WTC11 (cell line): ENCODE measurements around the gene EHD1. TPM values are rescaled to one million over a fixed set of nuclear protein-coding genes. Genes with fewer than 3 reads are reported as not detected.

Experiments used
- ATAC-seq: fragments of 200-7000 bp; cut with Tn5 transposase; 2 replicates; pipeline ENCODE4 v1.10.0; 2021; ENCODE audit warnings: mild to moderate bottlenecking, moderate library complexity
- CTCF ChIA-PET: fragments of 300-600 bp; sonication (Branson Sonifier 250); formaldehyde crosslinking; loops from one replicate; lab custom pipeline; 2021; ENCODE audit warnings: antibody characterized with exemption; lab: Charles Lee
- POLR2A ChIA-PET: fragments of 350-600 bp; sonication (Branson Sonifier 250); formaldehyde crosslinking; loops from one replicate; lab custom pipeline; 2021; ENCODE audit warnings: antibody characterized with exemption; lab: Charles Lee
- DNase-seq: peaks from one replicate; pipeline ENCODE4 v3.0.0; 2021; ENCODE audit warnings: low spot score
- H3K27ac Mint-ChIP-seq: 2 replicates; pipeline ENCODE4 v1.8.0; 2021; ENCODE audit warnings: mixed read lengths
- H3K27me3 Mint-ChIP-seq: 2 replicates; pipeline ENCODE4 v1.8.0; 2021; ENCODE audit warnings: low read depth, mild to moderate bottlenecking, moderate library complexity, mixed read lengths
- H3K36me3 Mint-ChIP-seq: 2 replicates; pipeline ENCODE4 v1.8.0; 2021; ENCODE audit warnings: mixed read lengths
- H3K4me1 Mint-ChIP-seq: 2 replicates; pipeline ENCODE4 v1.8.0; 2022; ENCODE audit warnings: mixed read lengths
- H3K4me3 Mint-ChIP-seq: 2 replicates; pipeline ENCODE4 v1.8.0; 2021; ENCODE audit warnings: mild to moderate bottlenecking, moderate library complexity, mixed read lengths
- H3K9me3 Mint-ChIP-seq: 2 replicates; pipeline ENCODE4 v1.8.0; 2021; ENCODE audit warnings: mixed read lengths
- ATF3 ChIP-seq: sonication (generic); formaldehyde crosslinking; conservative IDR thresholded peaks from 2 replicates; pipeline ENCODE4 v1.8.1; 2022; ENCODE audit warnings: mild to moderate bottlenecking, missing genetic modification reagents
- CREM ChIP-seq: sonication (generic); formaldehyde crosslinking; IDR thresholded peaks from 2 replicates; pipeline ENCODE4 v1.8.1; 2022; ENCODE audit warnings: mild to moderate bottlenecking, missing genetic modification reagents, moderate library complexity
- ELF4 ChIP-seq: sonication (generic); formaldehyde crosslinking; IDR thresholded peaks from 2 replicates; pipeline ENCODE4 v1.8.1; 2022; ENCODE audit warnings: low read depth, mild to moderate bottlenecking, moderate library complexity, missing genetic modification reagents
- IRF1 ChIP-seq: sonication (generic); formaldehyde crosslinking; IDR thresholded peaks from 2 replicates; pipeline ENCODE4 v1.8.0; 2023; ENCODE audit warnings: missing genetic modification reagents
- MXD4 ChIP-seq: fragments of 250-450 bp; sonication (Bioruptor Pico); IDR thresholded peaks from 2 replicates; pipeline ENCODE4 v1.8.0; 2021; ENCODE audit warnings: mild to moderate bottlenecking, moderate library complexity, borderline replicate concordance
- NFYB ChIP-seq: sonication (generic); formaldehyde crosslinking; conservative IDR thresholded peaks from 2 replicates; pipeline ENCODE4 v1.8.0; 2022; ENCODE audit warnings: low read depth, missing genetic modification reagents
- PRDM15 ChIP-seq: sonication (generic); formaldehyde crosslinking; IDR thresholded peaks from 2 replicates; pipeline ENCODE4 v1.8.0; 2022; ENCODE audit warnings: missing genetic modification reagents
- PRRX2 ChIP-seq: fragments of 250-450 bp; sonication (Bioruptor Pico); IDR thresholded peaks from 2 replicates; pipeline ENCODE4 v1.8.0; 2021; ENCODE audit warnings: mild to moderate bottlenecking
- SMAD4 ChIP-seq: sonication (generic); formaldehyde crosslinking; IDR thresholded peaks from 2 replicates; pipeline ENCODE4 v1.8.0; 2022; ENCODE audit warnings: mild to moderate bottlenecking, missing genetic modification reagents
- TCF7 ChIP-seq: sonication (generic); formaldehyde crosslinking; IDR thresholded peaks from 2 replicates; pipeline ENCODE4 v1.8.0; 2022; ENCODE audit warnings: mild to moderate bottlenecking, low read depth, missing genetic modification reagents, moderate library complexity
- ZNF512 ChIP-seq: sonication (generic); formaldehyde crosslinking; IDR thresholded peaks from 2 replicates; pipeline ENCODE4 v1.8.1; 2022; ENCODE audit warnings: missing genetic modification reagents, borderline replicate concordance
- total RNA-seq: library from RNA; stranded (reverse); gene quantifications from 3 replicates; pipeline ENCODE4 v1.2.3, GENCODE V29; 2021
- TF ChIP-seq, protein P1 (sequence below): sonication (generic); formaldehyde crosslinking; IDR thresholded peaks from 2 replicates; pipeline ENCODE4 v1.8.0; 2023; ENCODE audit warnings: missing genetic modification reagents, mild to moderate bottlenecking, borderline replicate concordance

Gene EHD1
- total RNA-seq, 1 experiment from 2014 or later, result 38.1 TPM

DNA sequence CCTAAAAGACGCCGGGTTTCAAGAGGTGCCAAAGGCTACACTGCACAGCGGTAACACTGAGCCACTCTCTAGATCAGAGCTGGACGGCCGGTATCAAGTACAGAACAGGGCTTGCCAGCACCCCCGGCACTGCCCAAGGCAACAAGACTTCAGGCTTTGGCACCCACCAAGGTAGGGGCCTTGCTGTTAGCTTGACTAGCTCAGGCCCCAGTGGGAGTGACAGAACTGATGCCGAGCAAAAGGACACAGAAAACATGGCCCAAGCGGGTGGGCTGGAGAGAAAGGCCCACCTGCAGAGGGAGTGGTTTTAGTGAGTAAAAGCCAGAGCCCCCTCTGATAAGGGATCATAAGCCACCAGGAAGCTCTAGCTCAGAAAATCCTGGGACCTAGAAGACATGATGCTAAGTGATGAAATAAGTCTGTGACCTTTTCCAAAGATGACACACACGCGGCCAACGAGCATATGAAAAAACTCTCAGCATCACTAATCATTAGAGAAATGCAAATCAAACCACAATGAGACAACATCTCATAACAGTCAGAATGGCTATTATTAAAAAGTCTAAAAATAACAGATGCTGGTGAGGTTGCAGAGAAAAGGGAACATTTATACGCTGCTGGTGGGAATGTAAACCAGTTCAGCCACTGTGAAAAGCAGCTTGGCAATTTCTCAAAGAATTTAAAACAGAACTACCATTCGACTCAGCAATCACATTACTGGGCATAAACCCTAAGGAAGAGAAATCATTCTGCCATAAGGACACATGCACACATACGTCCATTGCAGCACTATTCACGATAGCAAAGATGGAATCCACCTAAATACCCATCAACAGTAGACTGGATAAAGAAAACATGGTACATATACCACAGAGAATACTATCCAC lies 12.9 kb downstream of the EHD1 start:
- ChIA-PET POLR2A (no interaction called here), CTCF (interaction anchor here (0.9 to 7.2 kb wide), 7 partner anchors 11 to 131 kb away, joined by 4 to 97 read pairs (median 12); partner anchors contain the start of genes BATF2 and EHD1)
- peak overlapping the region; percentile 90 for H3K27ac Mint-ChIP-seq
- no peaks in the 10 kb centered on the region for H3K27me3 Mint-ChIP-seq
- TF ChIP-seq IRF1 (CRISPR knock-in tag) (no peak), ELF4 (no peak), NFYB (CRISPR knock-in tag) (no peak), CREM (CRISPR knock-in tag) (no peak), TCF7 (CRISPR knock-in tag) (no peak), MXD4 (CRISPR knock-in tag) (no peak), PRDM15 (CRISPR knock-in tag) (no peak), SMAD4 (CRISPR knock-in tag) (no peak), ATF3 (CRISPR knock-in tag) (no peak), PRRX2 (CRISPR knock-in tag) (no peak), ZNF512 (CRISPR knock-in tag) (no peak)
- TF ChIP-seq, protein P1, sequence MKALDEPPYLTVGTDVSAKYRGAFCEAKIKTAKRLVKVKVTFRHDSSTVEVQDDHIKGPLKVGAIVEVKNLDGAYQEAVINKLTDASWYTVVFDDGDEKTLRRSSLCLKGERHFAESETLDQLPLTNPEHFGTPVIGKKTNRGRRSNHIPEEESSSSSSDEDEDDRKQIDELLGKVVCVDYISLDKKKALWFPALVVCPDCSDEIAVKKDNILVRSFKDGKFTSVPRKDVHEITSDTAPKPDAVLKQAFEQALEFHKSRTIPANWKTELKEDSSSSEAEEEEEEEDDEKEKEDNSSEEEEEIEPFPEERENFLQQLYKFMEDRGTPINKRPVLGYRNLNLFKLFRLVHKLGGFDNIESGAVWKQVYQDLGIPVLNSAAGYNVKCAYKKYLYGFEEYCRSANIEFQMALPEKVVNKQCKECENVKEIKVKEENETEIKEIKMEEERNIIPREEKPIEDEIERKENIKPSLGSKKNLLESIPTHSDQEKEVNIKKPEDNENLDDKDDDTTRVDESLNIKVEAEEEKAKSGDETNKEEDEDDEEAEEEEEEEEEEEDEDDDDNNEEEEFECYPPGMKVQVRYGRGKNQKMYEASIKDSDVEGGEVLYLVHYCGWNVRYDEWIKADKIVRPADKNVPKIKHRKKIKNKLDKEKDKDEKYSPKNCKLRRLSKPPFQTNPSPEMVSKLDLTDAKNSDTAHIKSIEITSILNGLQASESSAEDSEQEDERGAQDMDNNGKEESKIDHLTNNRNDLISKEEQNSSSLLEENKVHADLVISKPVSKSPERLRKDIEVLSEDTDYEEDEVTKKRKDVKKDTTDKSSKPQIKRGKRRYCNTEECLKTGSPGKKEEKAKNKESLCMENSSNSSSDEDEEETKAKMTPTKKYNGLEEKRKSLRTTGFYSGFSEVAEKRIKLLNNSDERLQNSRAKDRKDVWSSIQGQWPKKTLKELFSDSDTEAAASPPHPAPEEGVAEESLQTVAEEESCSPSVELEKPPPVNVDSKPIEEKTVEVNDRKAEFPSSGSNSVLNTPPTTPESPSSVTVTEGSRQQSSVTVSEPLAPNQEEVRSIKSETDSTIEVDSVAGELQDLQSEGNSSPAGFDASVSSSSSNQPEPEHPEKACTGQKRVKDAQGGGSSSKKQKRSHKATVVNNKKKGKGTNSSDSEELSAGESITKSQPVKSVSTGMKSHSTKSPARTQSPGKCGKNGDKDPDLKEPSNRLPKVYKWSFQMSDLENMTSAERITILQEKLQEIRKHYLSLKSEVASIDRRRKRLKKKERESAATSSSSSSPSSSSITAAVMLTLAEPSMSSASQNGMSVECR (CRISPR knock-in tag), result no peak
- H3K4me3 Mint-ChIP-seq, result no peak overlapping the region
- no peaks in the 10 kb centered on the region for H3K9me3 Mint-ChIP-seq
- ATAC-seq (no peak), DNase-seq (no peak)
- H3K4me1 Mint-ChIP-seq, result peaks cover 17% of the 10 kb centered on the region
- H3K36me3 Mint-ChIP-seq, result no peaks in the 10 kb centered on the region
